Muscle of arm (tissue), 12 donors: ENCODE results near the gene MUS81. TPM values are rescaled to one million over a fixed set of nuclear protein-coding genes. Genes with fewer than 3 reads are reported as not detected.
"Not testable (repeated sequence)": the region's sequence is repeated elsewhere in the genome, so short reads cannot be mapped to it uniquely, and the experiment has no call there.

Experiments
- DNase-seq: peaks from one replicate; pipeline ENCODE4 v3.0.0-alpha.2; 2013
- polyA plus RNA-seq, 12 donors: library from polyadenylated mRNA; unstranded; fragments of 120-200 nt; gene quantifications; one replicate each; pipeline ENCODE4 v1.2.1, GENCODE V29; 2013; ENCODE audit not compliant: insufficient read length in 12 of 12

The MUS81 gene
- polyA plus RNA-seq, 12 donors = 35.4 to 63.0 (median 39.4) TPM; not detected in 1

DNA sequence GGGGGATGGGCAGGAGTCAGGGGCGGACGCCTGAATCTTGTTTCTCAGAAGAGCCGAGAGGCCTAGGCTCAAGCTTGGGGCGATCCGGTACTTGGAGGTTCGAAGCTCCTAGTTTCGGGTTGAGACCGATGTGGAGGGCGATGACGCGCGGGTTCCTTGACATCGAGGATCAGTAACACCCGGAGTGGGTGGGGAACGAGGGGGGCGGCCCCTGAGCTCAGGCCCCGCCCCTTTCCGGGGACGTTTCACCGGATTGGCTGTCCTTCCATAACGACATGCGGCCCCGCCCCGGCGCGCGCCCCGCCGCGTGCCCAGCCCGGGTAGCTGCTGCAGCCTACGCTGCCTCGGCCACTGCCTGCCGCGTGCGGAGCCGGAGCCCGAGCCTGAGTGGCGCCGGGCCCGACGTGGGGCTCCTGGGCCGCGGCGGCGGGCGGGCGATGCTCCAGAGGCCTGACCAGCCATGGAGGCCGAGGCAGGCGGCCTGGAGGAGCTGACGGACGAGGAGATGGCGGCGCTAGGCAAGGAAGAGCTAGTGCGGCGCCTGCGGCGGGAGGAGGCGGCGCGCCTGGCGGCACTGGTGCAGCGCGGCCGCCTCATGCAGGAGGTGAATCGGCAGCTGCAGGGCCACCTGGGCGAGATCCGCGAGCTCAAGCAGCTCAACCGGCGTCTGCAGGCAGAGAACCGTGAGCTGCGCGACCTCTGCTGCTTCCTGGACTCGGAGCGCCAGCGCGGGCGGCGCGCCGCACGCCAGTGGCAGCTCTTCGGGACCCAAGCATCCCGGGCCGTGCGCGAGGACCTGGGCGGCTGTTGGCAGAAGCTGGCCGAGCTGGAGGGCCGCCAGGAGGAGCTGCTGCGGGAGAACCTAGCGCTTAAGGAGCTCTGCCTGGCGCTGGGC lies 30.3 kb downstream of the MUS81 start, which contains the start of gene CCDC85B:
TSS of gene CCDC85B (plus strand) at position 350 of the 895 bp plus-strand sequence. CDS start at position 461, 111 bp downstream.
- peak; percentile 98 for DNase-seq

DNA sequence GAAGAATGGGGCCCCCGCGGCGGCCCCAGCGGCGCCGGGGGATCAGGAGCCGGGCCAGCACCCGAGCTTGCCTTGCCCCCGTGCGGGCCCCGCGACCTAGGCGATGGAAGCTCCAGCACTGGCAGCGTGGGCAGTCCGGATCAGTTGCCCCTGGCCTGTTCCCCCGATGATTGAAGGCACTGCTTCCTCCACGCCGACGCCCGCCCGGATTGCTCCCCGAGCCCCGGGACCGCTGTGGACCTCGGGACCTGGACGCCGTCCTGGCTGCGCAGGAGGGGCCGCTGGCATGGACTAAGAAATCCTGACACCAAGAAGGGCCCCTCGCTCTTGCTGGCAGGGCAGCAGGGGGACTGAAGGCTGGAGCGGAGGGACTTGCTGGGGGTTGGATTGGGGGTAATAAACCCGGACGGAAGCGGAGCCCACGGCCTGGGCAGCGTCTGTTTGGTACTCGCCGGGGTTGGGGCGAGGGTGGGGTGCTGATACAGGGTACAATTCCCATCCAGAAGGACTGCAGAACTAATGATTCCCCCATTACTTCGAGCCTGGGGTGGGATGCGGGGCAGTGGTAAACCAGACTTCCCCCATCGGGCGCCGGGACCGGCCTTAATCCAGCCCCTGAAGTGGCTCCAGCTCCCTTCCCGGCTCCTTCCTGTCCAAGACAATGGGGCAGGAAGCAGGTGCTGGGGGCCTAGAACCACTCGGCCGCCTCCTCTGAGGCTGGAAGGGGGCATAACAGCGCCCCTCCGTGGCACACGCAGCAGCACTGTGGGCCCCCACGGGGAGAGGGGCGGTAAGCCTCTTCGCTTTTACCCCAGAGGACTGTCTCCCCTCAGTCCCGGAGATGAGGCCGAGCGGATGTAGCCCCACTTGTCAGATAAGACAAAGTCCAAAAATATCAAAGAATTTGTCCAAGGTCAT lies 31.2 kb downstream of the MUS81 start:
- DNase-seq = no peak

DNA sequence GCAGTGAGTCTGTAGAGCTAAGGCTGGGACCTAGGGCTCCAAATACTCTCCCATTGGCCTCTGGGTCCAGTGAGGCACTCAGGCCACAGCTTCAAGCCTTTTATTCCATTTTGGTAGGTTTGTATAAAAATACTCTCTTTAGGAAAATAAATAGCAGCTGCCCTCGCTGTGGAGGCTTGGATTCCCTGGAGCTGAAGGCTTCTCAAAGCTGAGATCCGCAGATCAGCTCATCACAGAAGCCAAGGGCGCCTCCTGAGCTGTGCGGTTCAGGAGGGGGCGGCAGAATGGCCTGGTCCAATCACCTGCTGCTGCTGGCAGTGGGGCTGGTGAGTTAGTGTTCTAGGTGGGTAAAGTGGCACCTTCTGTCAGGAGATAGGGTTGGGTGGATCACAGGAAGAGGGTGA lies 31.9 kb downstream of the MUS81 start:
- not testable (repeated sequence) for DNase-seq

DNA sequence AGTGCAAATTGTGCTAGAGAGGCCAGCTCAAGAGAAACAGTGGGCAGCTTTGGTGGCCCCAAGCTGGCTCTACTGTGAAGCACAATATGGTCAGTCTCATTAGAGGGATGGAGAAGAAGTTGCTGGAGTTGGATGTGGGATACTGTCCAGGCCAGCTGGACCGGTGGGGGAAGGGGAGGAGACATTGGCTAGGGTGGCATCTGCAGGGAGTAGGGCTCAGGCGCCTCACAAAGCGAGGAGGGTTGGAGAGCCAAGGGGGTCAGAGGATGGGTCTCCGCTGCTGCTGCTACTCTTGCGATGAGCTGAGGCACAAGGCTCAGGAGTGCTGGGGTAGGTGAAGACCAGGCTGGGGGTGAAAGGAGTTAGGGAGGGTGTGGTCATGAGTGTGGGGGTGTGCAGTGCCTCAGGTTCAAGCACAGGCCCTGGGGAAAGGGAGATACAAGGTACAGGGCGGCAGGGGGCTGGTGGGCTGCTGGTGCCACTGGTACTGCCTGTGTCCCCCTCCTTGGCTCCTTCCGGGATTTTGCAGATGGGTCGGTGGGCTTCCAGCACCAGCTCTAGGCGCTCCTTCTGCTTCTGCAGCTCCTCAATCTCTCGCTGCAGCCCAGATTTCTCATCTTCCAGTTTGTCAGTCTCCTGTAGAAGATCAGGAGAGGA lies 32.6 kb downstream of the MUS81 start:
- DNase-seq = no peak

DNA sequence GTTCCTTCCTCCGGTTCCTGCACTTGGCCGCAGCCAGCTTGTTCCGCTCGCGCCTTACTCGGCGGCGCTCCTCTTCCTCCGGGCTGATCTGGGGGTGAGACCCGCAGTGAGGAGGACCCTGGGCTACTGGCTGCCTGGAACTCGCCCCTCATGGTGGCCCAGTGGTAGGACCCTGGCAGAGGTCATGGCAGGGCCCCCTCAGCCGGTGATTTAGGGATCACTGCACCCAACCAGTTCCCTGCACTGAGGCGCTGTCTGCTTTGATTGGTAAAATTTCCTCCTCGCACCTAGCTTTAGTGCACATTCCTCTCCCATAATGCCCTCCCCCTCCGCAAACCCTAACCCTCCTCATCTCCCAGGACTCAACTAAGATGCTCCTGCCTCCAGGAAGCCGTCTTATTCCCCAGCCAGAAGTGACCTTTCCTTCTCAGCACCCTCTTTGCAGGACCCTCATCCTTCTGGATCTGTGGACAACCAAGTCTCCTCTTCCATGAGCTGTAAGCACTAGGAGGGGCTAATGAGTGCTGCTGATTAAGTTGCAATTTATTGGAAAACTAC lies 33.9 kb downstream of the MUS81 start:
- no peak for DNase-seq

DNA sequence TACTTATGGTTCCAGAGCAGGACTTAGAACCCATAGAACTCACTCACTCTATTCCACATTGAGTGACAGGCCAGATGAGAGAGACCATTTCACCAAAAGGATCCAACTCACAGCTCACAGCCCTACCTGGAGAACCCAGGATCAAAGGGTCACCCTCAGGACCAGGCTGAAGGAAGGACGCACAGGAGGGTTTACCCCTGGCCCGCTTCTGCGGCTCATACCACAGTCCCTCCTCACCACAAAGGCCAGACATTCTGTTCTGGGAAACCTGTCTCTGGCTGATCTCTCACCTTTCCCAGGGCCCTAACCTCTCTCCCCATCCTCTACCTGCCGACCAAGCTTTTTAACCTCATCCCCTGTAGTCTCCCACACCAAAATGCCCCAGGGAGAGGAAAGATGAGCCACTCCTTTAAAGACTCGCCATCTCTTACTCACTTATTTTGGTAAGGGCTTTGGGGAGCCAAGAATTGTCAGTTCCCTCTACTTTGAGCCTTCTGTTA lies 35.3 kb downstream of the MUS81 start:
- DNase-seq = no peak

DNA sequence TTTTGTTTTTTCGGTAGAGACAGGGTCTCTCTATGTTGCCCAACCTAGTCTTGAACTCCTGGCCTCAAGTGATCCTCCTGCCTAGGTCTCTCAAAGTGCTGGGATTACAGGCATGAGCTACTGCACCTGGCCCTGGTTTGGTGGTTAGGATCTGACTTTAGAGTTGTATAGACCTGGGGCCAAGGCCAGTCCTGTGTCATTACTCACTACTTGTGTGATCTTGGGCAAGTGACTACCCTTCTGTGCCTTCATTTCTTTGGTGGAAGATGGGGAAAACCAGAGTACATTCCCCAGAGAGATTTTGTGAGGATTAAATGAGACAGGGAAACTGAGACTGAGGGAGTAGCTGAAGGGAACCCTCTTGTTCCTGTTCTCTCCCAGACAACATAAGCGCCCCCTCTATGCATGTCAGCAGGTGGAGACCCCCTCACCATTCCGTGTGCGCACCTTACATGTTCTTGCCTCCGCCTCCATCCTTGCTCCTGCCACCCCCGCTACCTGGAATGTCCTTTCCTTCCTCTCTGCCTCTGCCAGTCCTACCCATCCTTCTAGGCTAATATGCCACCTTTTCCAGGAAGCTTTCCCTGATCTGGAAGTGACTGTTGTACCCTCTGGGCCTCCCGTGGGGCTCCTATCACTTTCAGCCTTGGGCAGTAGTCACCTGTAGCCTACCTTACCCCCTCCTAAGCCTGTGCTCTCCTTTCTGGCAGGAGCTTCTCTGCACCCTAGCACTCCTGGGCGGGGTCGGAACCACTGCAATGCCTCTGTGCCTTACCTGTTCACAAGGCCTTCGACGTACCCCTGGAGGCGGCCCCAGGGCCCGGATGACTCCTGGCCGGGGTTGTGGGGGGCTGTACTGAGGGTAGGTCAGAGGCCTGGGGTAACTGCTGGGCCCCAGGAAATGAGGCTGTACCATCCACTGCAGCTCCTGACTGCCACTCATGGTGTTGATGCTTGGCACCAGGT lies 36.1 kb downstream of the MUS81 start:
- no peak for DNase-seq

DNA sequence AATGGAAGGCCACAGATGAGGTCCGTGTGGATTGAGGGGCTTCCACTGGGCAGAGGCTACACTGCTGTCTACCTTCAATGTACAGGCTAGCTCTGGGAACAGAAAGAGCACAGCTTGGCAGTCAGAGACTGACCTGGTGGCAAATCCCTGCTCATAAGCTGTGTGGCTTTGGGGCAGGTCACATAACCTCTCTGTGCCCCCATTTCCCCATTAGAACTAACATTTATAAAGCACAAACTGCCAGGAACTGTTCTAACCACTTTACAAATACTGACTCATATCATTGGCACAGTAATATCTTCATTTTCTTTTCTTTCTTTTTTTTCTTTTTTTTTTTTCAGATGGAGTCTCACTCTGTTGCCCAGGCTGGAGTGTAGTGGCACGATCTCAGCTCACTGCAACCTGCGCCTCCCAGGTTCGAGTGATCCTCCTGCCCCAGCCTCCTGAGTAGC lies 36.8 kb downstream of the MUS81 start:
- no peak for DNase-seq

DNA sequence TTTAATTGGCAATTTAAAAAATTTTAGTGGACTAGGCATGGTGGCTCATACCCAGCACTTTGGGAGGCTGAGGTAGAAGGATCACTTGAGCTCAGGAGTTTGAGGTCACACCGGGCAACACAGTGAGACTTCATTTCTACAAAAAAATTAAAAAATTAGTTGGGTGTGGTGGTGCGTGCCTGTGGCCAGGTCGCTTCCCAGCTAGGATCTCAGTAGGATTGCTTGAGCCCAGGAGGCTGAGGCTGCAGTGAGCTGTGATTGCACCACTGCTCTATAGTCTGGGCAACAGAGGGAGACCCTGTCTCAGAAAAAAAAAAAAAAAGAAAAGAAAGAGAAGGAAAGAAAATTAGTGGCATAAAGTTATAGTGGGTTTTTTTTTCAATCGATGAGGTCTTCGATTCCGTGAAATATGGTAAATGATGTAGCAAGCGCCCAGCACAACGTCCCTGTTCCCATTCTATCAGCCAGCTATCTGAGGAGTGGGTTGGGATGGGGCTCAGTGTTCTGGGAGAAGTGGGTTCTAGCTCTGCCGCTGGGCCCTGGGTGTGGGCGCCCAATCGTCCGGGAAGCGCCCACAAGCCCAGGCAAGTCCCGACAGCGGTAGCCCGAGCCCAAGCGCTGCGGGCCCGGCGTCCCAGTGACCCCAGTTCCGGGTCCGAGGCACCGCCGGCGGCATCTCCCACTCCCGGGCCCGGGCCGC lies 38.6 kb downstream of the MUS81 start:
- no peak for DNase-seq

DNA sequence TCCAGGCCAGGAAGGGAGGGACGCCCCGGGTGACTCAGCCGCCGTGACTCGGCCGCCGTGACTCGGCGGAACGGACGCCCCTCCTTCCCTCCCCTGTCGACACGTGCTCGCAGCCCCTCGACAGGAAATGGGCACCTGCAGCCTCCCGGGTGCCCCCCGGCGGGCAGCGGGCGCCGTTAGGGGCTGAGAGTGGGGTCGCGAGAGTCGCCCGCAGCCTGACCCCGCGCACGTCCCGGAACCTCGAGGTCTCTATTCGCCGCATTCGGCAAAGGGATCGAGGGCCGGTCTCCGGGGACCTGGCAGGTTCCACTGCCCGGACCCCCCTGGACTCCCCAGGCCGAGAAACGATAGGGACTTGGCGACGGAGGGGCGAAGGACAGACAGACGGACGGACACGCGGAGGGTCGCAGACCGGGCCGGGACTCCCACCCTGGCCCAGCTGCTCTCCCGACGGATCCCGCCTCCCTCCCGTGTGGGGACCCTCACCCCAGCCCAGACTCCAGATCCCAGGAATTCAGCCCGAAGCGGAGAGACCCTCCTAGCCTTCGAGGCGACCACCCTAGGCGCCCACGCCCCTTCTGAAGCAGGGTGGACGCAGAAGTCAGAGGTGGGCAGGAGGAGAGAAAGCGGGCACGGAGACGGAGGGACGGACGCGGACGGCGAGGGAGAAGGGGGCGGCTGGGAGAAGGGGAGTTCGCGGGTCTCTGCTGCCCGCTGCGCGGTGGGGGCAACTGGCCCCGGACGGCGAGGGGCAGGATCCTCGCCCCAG lies 39.3 kb downstream of the MUS81 start:
- DNase-seq = no peak

DNA sequence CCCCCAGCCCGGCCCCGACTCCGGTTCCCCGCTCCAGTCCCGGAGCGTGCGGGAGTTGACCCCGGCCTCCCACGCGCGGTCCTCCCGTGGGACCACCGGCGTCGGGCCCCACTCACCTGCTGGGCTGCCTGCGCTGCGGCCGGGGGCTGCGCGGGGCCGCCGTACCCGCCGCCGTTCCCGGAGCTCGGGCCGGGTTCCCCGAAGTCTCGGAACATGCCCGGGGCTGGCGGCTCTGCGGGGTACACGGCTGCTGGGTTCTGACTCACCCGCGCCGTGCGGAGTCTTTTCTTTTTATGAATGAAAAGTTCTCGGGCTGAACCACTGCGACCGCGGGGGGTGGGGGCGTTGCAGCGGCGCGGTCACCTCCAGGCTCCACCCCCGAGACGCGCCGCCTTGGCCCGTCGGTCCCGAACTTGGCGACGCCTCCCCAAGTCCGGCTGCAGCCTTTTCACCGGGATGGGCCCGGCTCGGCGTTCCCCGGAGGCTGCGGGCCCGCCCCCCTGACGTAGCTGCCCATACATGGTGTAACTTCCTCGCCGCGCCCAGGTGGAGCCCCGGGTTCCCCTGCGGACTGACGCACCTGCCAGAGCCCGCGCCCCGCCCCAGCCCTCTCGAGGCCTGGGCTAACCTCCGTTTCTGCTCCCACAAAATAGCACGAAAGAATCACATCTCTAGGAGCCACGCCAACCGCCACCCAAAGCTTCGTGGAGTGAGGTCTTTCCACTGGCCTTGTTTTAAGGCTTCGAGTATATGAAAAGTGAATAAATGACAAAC lies 40.1 kb downstream of the MUS81 start, which contains the start of gene FOSL1:
TSS of gene FOSL1 (minus strand) at position 264 of the 774 bp plus-strand sequence. CDS start at position 215, 49 bp downstream.
- no peak for DNase-seq

DNA sequence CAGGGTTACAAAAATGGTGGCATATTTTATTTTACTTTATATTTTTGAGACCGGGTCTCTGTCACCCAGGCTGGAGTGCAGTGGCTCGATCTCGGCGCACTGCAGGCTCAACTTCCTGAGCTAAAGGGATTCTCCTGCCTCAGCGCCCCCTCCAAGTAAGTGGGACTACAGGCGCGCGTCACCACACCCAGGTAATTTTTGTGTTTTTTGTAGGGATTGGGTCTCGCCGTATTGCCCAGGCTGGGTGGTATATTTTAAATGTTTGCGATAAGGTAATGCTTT lies 40.6 kb downstream of the MUS81 start:
- no peak for DNase-seq

DNA sequence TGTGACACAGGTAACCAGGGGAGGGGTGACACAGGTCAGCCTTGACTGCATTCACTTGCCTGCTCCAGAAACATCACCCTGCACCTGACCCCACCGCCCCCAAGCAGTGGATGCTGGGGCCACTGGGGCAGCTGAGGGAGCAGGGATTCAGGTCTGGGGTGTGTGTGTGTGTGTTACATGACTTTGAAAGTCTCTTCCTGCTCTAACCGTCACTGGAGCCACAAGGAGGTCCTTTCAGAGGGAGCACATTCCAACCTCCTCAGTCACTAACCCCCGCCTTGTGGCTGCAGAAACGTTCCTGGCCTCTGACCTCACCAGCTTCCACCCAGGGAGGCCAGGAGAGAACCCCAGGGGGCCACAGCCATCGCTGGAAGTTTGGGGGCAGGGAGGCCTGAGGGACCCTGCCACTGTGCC lies 42.8 kb downstream of the MUS81 start:
- DNase-seq = no peak

DNA sequence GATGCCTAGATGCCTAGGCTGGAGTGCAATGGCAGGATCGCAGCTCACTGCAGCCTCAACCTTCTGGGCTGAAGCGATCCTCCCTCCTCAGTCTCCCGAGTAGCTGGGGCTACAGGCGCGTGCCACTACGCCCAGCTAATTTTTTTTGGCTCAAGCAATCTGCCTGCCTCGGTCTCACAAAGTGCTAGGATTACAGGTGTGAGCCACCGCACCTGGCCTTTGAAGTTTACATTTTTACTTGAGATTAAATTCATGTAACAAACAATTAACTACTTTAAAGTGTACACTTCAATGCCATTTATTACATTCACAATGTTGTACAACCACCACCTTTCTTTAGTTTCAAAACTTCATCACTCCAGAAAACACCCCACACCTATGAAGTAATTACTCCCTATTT lies 43.5 kb downstream of the MUS81 start:
- DNase-seq = no peak

DNA sequence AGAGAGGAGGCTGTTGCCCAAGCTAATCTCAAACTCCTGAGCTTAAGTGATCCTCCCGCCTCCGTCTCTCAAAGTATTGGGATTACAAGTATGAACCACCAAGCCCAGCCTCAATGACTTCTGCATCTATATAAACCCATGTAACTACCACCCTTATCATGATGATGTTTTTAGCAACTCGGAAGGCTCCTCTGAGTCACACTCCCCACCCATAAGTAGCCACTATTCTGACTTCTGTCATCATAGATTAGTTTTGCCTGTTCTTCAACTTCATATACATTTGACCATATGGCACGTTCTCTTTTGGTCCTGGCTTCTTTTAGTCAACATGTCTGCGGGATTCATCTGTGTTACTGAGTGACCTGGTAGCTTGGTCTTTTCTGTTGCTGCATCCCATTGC lies 46.4 kb downstream of the MUS81 start:
- DNase-seq = no peak

DNA sequence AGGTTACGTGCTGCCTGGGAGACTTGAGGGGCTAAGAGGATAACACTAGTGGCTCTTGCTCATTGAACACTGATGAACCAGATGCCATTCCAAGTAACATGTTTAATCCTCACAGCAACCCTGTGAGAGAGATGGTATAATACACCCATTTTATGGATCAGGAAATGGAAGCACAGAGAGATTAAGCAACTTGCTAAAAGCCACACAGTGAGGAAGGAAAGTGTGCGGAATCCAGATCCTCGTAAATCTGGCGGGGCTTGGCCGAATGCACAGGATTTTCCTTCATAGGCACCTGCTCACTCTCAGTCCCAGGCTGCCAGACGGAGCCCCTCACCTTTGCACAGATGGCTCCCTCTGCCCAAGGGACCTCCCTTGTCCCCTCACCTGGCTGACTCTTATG lies 47.6 kb downstream of the MUS81 start:
- no peak for DNase-seq

DNA sequence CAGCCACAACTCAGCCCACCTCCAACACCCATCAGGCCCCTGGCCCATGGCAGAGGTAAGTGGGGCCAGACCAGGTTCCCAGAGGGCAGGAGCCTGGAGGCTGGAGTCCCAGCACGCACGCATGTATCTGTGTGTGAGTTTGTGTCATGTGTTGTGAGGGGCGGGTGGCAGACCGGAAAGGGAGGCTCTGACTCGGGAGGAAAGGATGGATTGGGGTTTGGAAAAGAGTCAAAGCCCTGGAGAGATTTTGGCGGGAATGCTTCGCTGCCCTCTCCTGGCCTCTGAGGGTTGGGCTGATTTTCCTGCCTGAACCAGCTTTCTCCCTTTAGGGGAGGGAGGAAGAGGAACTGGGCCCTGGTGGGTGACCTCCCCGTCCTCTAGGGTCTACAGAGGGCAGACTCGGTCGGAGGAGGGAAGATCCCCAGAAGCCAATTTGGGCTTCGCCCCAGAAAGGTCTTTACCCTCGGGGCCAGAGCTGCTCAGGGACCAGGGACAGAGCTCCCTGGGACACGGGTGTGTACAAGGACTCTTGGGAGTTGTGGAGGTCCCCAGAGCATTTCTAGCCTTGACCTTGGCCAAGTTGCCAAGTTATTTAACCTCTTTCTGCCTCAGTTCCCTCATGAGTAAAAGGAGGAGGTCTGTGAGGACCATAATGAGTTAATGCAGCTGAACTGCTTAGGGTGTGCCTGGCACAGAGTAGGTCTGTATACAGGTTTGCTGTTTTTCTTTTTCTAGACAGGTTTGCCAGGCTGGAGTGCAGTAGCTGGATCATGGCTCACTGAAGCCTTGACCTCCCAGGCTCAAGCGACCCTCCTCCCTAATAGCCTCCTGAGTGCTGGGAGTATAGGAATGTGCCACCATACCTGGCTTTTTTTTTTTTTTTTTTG lies 51.7 kb downstream of the MUS81 start:
- no peak for DNase-seq
